Small intestine (tissue), 7 donors: Measurements from ENCODE around the gene VAPB. TPM values are rescaled to one million over a fixed set of nuclear protein-coding genes. Genes with fewer than 3 reads are reported as not detected.

Experiments
- DNase-seq, 2 donors: peaks; one replicate each; pipeline versions ENCODE4 v3.0.0 to v3.0.0-alpha.2; 2013
- FAIRE-seq: peaks from 2 replicates; lab custom pipeline; 2012; peaks lifted over from hg19 to GRCh38; lab: Jason Lieb, UNC
- H3K27ac ChIP-seq, 3 donors: one replicate each; pipeline ENCODE4 v1.5.1; 2013; ENCODE audit warnings: low read length in 2 of 3, mild to moderate bottlenecking in 2 of 3, control low read depth in 1 of 3, inconsistent platforms in 1 of 3, low read depth in 1 of 3, moderate library complexity in 1 of 3
- H3K27me3 ChIP-seq, 3 donors: one replicate each; pipeline ENCODE4 v1.6.1; 2013; ENCODE audit warnings: low read length in 3 of 3, inconsistent platforms in 1 of 3; ENCODE audit not compliant: control insufficient read depth in 3 of 3, insufficient read depth in 3 of 3
- H3K36me3 ChIP-seq, 3 donors: one replicate each; pipeline ENCODE4 v1.6.1; 2013; ENCODE audit warnings: low read length in 3 of 3, inconsistent platforms in 1 of 3, low read depth in 1 of 3, mild to moderate bottlenecking in 1 of 3, moderate library complexity in 1 of 3; ENCODE audit not compliant: control insufficient read depth in 3 of 3, insufficient read depth in 2 of 3
- H3K4me1 ChIP-seq, 3 donors: one replicate each; pipeline ENCODE4 v1.6.1; 2013; ENCODE audit warnings: low read length in 2 of 3, inconsistent platforms in 1 of 3, low read depth in 1 of 3, mild to moderate bottlenecking in 1 of 3, moderate library complexity in 1 of 3; ENCODE audit not compliant: control insufficient read depth in 3 of 3, insufficient read depth in 2 of 3
- H3K4me3 ChIP-seq, 3 donors: one replicate each; pipeline ENCODE4 v1.5.1; 2013; ENCODE audit warnings: low read length in 3 of 3, control low read depth in 1 of 3, inconsistent platforms in 1 of 3, low read depth in 1 of 3, mild to moderate bottlenecking in 1 of 3, moderate library complexity in 1 of 3
- H3K9me3 ChIP-seq, 2 donors: one replicate each; pipeline ENCODE4 v1.6.1; 2013; ENCODE audit warnings: low read depth in 1 of 2, low read length in 1 of 2; ENCODE audit not compliant: control insufficient read depth in 2 of 2, insufficient read depth in 1 of 2
- WGBS, 3 donors: extraction: QIAGEN DNeasy Blood & Tissue Kit; methylation state at CpG; one replicate each; pipeline ENCODE4 v1.1.7; 2013; 5-methylcytosine and 5-hydroxymethylcytosine counted together
- polyA plus RNA-seq, 4 donors: library from polyadenylated mRNA; stranded (reverse) in 3 of 4; unstranded in 1 of 4; fragments of 200-250 nt in 3 of 4; fragments of 120-200 nt in 1 of 4; gene quantifications; one replicate each; pipeline versions ENCODE4 v1.2.1 to v1.2.3, GENCODE V29; 2013
- donor health status: healthy with polysubstance abuse.
- donor health status: control.
- donor health status: control.
- donor health status: Bipolar disorder and iron deficiency.
- donor health status: healthy.

Gene VAPB
- polyA plus RNA-seq, 4 donors, result 36.5 to 39.2 (median 37.8) TPM

DNA sequence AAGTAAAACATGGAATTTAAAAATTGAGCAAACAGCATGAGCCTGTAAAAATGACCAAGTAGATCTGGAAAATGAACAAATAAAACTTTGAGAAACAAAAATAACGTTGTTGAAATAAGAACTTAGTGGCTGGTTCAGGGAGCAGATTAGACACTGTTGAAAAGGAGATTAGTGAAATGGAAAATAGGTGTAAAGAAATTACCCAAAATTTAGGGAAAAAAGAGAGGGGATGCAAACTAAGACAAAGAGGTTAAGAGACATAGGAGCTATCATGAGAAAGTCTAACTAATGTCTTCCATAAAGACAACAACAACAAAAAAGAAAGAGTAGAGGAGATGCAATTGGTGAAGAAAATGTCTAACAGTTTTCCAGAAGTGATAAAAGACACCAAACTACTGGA is 97.2 kb downstream of the VAPB start:
- no peak for FAIRE-seq
- no peak for DNase-seq

DNA sequence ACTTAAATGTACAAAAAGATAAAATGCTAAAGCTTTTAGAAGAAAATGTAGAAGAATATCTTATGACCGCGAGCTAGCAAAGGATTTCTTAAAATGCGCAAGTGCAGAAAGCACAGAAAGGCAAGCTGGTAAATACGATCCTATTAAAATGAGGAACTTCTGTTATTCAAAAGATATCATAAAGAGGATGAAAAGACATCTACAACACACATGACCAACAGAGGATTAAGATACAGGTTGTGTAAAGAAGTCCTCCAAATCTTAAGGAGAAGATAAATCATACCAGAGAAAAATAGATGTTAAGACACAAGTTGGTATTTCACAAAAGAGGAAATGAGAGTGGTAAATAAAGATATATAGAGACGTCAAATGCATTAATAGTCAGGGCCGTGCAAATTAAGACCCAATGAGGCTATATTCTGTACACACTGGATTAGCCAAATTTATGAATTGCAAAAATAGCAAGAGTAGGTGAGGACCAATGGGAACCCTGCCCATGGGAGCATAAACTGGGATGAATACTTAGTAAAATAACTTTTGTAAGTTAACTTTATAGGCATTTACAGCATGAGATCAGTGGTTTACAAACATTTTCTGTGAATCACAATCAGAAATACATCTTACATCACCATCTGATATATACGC is 103.2 kb downstream of the VAPB start:
- no peak for FAIRE-seq

More for the DNA sequence above, 97.2 kb downstream of the VAPB start:
- no peak overlapping the region for H3K27ac ChIP-seq
- no peak overlapping the region for H3K4me3 ChIP-seq
- H3K4me1 ChIP-seq, result no peaks in the 10 kb centered on the region
- H3K9me3 ChIP-seq, result peaks cover 0 to 5% of the 10 kb centered on the region in 2 donors
- H3K27me3 ChIP-seq, result no peaks in the 10 kb centered on the region
- WGBS, 3 donors, result 22 to 44% (median 24%) methylated on average over 1 of the region's 1 CpG
- no peaks in the 10 kb centered on the region for H3K36me3 ChIP-seq

DNA sequence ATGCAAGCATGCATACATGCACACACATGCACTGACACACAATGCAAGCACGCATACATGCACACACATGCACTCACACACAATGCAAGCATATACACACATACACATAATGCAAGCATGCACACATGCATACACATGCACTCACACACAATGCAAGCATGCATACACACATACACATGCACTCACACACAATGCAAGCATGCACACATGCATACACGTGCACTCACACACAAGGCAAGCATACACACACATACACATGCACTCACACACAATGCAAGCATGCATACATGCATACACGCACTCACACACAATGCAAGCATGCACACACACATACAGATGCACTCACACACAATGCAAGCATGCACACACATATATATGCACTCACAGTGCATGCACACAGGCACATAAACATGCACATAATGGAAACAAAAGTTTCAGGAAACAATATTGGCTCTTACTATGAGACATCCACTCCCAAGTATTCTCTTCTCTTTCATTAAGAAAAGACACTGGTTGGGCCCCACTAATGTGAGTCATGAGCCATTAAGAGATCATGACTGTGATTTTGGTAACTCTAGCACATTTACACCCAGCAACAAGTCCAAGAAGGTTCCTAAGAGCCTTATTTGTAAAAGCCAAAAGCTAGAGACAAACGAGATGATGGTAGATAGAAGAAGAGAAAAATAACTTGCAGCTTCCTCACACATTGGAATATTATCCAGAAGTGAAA is 103.9 kb downstream of the VAPB start:
- H3K36me3 ChIP-seq, result no peaks in the 10 kb centered on the region
- 71 to 79% (median 75%) methylated on average over 4 of the region's 4 CpGs for WGBS, 3 donors
- no peaks in the 10 kb centered on the region for H3K27me3 ChIP-seq
- no peak overlapping the region for H3K27ac ChIP-seq
- DNase-seq (no peak), FAIRE-seq (no peak)
- H3K4me3 ChIP-seq, result no peak overlapping the region
- H3K9me3 ChIP-seq, result no peaks in the 10 kb centered on the region
- no peaks in the 10 kb centered on the region for H3K4me1 ChIP-seq

More for the DNA sequence above, 103.2 kb downstream of the VAPB start:
- Histone ChIP-seq H3K27ac (no peak overlapping the region), H3K27me3 (no peaks in the 10 kb centered on the region), H3K4me3 (no peak overlapping the region), H3K4me1 (no peaks in the 10 kb centered on the region), H3K9me3 (no peaks in the 10 kb centered on the region), H3K36me3 (no peaks in the 10 kb centered on the region)
- no peak for DNase-seq
- 81 to 90% (median 83%) methylated on average over 7 of the region's 7 CpGs for WGBS, 3 donors

DNA sequence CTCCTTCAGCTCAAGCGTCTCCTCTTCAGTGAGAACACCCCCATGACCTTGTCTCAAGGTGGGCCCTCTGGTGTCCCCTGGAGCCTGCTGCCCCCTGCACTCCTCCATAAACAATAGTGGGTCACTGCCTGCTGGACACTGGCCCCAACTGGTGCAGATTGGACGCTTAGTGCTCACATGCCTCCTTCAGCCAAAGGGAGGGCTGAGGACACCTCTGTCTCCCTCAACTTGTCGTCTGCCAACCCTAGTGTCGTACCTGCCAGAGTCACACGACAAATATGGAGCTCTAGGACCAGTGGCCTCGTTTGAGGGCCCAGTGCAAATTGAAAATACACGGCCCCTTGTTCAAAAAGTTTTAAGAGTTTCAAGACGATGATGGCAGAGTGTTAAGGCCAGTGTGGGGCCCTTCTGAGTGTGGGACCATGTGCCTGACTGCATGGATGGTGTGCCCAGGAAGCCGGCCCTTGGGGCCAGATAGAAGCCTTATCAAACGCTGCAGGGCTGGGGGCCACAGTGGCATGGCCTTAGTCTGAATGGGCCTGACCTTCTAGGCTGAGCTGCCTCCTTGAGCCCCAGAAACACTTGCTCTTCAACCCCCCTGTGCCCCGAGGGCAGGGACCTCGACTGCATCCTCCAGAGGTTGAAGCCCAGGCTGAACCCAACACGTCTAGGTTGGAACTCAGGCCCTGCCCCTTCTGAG is 106.0 kb downstream of the VAPB start:
- Histone ChIP-seq H3K4me1 (no peaks in the 10 kb centered on the region), H3K27ac (no peak overlapping the region), H3K36me3 (no peaks in the 10 kb centered on the region), H3K27me3 (no peaks in the 10 kb centered on the region), H3K9me3 (no peaks in the 10 kb centered on the region), H3K4me3 (no peak overlapping the region)
- WGBS, 3 donors, result 83 to 87% (median 86%) methylated on average over 13 of the region's 13 CpGs
- DNase-seq, result no peak
- FAIRE-seq, result no peak

DNA sequence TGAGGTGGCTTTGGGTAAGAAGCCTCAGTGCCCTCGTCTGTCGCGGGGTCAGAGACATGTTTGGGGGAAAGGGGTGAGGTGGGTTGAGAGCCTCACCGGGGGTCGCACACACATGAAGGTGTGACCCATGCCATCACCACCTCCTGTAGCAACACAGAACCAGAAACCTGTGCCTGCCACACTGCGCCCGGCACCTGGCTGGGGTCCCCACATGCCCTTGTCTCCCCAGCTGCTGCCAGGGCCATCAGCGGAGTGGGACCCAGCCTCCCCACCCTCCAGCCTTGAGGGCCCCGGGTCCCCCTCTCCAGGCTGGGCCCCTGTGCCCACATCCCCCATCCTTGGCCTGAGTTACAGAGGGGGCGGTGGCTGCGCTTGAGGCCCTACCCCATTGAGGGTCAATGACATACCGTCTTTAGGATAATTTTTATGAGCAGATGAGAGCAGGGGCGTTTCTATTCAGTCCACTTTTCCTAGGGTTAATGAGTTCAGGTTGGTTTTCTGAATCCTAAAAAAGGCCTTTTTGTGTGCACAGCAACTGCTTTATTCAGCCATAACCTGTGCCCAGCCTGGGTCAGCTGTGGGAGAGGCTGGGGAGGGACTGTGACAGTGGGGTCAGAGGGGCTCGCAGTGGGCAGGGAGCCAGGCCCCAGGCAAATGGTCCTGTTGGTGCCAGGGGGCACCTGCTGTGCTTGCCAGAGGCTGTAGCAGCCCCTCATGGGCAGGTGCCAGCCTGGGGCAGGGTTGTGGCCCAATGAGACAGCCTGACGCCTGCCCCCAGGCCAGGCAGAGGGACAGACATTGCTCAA is 106.8 kb downstream of the VAPB start:
- no peaks in the 10 kb centered on the region for H3K4me1 ChIP-seq
- no peak overlapping the region for H3K4me3 ChIP-seq
- no peaks in the 10 kb centered on the region for H3K9me3 ChIP-seq
- no peaks in the 10 kb centered on the region for H3K36me3 ChIP-seq
- 91 to 92% (median 92%) methylated on average over 15 of the region's 15 CpGs for WGBS, 3 donors
- FAIRE-seq, result no peak
- no peak overlapping the region for H3K27ac ChIP-seq
- H3K27me3 ChIP-seq, result no peaks in the 10 kb centered on the region
- DNase-seq, result no peak

DNA sequence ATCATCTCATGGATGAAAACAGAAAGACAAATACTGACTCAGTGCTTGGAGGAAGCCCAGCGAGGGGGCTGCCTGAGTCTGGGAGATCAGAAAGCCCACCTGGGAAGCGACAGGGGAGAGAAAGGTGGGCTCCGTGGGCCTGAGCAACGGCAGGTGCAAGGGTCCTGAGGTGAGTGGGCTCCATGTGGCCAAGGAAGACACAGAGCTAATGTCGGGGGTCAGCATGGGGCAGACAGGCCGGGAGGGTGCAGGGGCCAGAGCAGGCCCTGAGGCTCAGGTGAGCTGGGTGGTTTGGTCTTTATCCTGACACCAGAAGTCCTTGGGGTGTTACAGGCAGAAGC is 107.4 kb downstream of the VAPB start:
- DNase-seq (no peak), FAIRE-seq (no peak)
- Histone ChIP-seq H3K36me3 (no peaks in the 10 kb centered on the region), H3K4me1 (no peaks in the 10 kb centered on the region), H3K4me3 (no peak overlapping the region), H3K27ac (no peak overlapping the region), H3K27me3 (no peaks in the 10 kb centered on the region), H3K9me3 (peaks cover 0 to 2% of the 10 kb centered on the region in 2 donors)
- 89 to 90% (median 89%) methylated on average over 6 of the region's 6 CpGs for WGBS, 3 donors

DNA sequence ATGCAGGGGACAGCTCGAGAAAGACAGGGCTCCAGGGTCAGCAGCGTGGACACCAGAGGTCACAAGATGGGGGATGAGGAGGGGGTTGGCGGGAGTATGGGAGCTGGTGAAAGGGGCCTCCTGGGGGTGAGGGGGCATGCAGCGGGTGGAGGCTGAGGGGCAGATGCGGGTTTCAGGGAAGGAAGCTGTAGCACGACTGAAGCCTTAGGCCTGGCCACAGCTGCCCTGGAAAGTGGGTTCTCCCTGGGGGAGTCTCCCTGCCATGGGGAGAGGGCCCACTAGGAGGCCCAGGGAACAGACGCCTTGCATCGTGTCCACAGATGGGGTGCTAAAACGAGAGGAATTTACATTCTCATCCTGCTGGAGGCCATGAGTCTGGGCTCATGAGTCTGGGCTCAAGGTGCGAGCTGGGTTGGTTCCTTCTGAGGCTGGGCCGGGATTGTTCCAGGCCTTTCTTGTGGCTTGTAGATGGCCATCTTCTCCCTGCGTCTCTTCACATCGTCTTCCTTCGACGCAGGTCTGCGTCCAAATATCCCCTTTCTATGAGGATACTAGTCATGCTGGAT is 108.1 kb downstream of the VAPB start:
- Histone ChIP-seq H3K4me1 (no peaks in the 10 kb centered on the region), H3K9me3 (peaks cover 0 to 6% of the 10 kb centered on the region in 2 donors), H3K4me3 (no peak overlapping the region), H3K36me3 (no peaks in the 10 kb centered on the region), H3K27ac (no peak overlapping the region), H3K27me3 (no peaks in the 10 kb centered on the region)
- DNase-seq, result no peak
- no peak for FAIRE-seq
- WGBS, 3 donors, result 91 to 94% (median 91%) methylated on average over 15 to 16 of the region's 16 CpGs
